Ascending aorta (tissue), 2 donors: Measurements from ENCODE around the gene BLTP2. TPM values are rescaled to one million over a fixed set of nuclear protein-coding genes. Genes with fewer than 3 reads are reported as not detected.

Experiments used
- DNase-seq, 2 donors: peaks; one replicate each; pipeline ENCODE4 v3.0.0-alpha.2; 2019; ENCODE audit warnings: low spot score in 2 of 2
- H3K27ac ChIP-seq, 2 donors: fragments of 200-600 bp; sonication (generic); one replicate each; pipeline ENCODE4 v1.5.1; 2016 to 2017; ENCODE audit warnings: mild to moderate bottlenecking in 1 of 2
- H3K27me3 ChIP-seq: fragments of 200-600 bp; sonication (generic); one replicate; pipeline ENCODE4 v1.5.1; 2017
- H3K36me3 ChIP-seq, 2 donors: fragments of 200-600 bp; sonication (generic); one replicate each; pipeline ENCODE4 v1.5.1; 2016
- H3K4me1 ChIP-seq, 2 donors: fragments of 200-600 bp; sonication (generic); one replicate each; pipeline ENCODE4 v1.5.1; 2016 to 2017; ENCODE audit warnings: mild to moderate bottlenecking in 1 of 2
- H3K4me3 ChIP-seq, 2 donors: fragments of 200-600 bp; sonication (generic); one replicate each; pipeline ENCODE4 v1.5.1; 2016 to 2017; ENCODE audit warnings: mild to moderate bottlenecking in 1 of 2
- H3K9me3 ChIP-seq, 2 donors: fragments of 200-600 bp; sonication (generic); one replicate each; pipeline ENCODE4 v1.5.1; 2016
- intact Hi-C: fragments of 100-400 bp; cut with DNase I; formaldehyde crosslinking; loops from one replicate; pipeline ENCODE4 v1.15.1; 2023
- total RNA-seq: library from RNA; depleted of rRNA; stranded (reverse); fragments of >200 nt; gene quantifications from one replicate; pipeline ENCODE4 v1.1.0, GENCODE V29; 2016
- TF ChIP-seq, protein P1 (sequence below), 3 experiments: fragments of 200-600 bp in 2 of 3; fragments of 450-650 bp in 1 of 3; sonication (generic) in 2 of 3; IDR thresholded peaks; one replicate each; pipeline ENCODE4 v1.5.1; 2016 to 2019; ENCODE audit warnings: antibody characterized with exemption in 3 of 3, mild to moderate bottlenecking in 1 of 3, moderate library complexity in 1 of 3

The BLTP2 gene
- total RNA-seq, 1 donor from 2014 or later, result 104 TPM

DNA sequence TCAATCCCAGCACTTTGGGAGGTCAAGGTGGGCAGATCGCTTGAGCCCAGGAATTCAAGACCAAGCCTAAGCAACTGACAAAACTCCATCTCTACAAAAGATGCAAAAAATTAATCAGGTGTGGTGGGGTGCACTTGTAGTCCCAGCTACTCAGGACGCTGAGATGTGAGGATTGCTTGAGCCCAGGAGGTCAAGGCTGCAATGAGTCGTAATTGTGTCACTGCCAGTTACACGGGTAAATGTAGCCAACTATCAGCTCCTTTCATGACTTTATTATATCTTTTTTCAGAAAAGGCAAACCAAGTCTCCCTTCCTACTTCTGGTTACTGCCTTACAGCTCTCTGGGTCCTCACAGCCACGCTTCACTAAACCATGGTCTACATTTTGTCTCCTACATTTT lies 12.8 kb upstream of the BLTP2 start:
- Histone ChIP-seq H3K4me1 (peaks cover 4 to 10% of the 10 kb centered on the region in 2 donors), H3K27me3 (no peaks in the 10 kb centered on the region), H3K36me3 (peaks cover 26 to 37% of the 10 kb centered on the region in 2 donors), H3K27ac (no peak overlapping the region), H3K9me3 (no peaks in the 10 kb centered on the region), H3K4me3 (no peak overlapping the region)
- intact Hi-C loops, result no loop called here
- TF ChIP-seq, protein P1, sequence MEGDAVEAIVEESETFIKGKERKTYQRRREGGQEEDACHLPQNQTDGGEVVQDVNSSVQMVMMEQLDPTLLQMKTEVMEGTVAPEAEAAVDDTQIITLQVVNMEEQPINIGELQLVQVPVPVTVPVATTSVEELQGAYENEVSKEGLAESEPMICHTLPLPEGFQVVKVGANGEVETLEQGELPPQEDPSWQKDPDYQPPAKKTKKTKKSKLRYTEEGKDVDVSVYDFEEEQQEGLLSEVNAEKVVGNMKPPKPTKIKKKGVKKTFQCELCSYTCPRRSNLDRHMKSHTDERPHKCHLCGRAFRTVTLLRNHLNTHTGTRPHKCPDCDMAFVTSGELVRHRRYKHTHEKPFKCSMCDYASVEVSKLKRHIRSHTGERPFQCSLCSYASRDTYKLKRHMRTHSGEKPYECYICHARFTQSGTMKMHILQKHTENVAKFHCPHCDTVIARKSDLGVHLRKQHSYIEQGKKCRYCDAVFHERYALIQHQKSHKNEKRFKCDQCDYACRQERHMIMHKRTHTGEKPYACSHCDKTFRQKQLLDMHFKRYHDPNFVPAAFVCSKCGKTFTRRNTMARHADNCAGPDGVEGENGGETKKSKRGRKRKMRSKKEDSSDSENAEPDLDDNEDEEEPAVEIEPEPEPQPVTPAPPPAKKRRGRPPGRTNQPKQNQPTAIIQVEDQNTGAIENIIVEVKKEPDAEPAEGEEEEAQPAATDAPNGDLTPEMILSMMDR (IDR thresholded peaks at IDR 0.05), result no peak
- DNase-seq, result no peak

GRCh38 chr17:28655160-28655559 lies 10.2 kb upstream of the BLTP2 start:
- H3K27me3 ChIP-seq, result no peaks in the 10 kb centered on the region
- H3K36me3 ChIP-seq, result peaks cover 45 to 47% of the 10 kb centered on the region in 2 donors
- TF ChIP-seq, protein P1 (IDR thresholded peaks at IDR 0.05), result no peak
- no peak for DNase-seq
- H3K4me3 ChIP-seq, result no peak overlapping the region
- H3K4me1 ChIP-seq, result no peaks in the 10 kb centered on the region
- H3K9me3 ChIP-seq, result no peaks in the 10 kb centered on the region
- intact Hi-C loops, result no loop called here
- no peak overlapping the region for H3K27ac ChIP-seq

GRCh38 chr17:28648698-28649097 lies 3.7 kb upstream of the BLTP2 start:
- Histone ChIP-seq H3K36me3 (peaks cover 21 to 25% of the 10 kb centered on the region in 2 donors), H3K4me1 (peaks cover 5 to 17% of the 10 kb centered on the region in 2 donors), H3K27me3 (no peaks in the 10 kb centered on the region), H3K4me3 (no peak overlapping the region), H3K27ac (no peak overlapping the region), H3K9me3 (no peaks in the 10 kb centered on the region)
- DNase-seq, result no peak
- TF ChIP-seq, protein P1 (IDR thresholded peaks at IDR 0.05), result no peak
- intact Hi-C loops, result loop anchor here (5.0 kb wide), 2 partner anchors 304 to 311 kb away; partner anchors contain the start of genes IFT20, PHF12 and TNFAIP1

DNA sequence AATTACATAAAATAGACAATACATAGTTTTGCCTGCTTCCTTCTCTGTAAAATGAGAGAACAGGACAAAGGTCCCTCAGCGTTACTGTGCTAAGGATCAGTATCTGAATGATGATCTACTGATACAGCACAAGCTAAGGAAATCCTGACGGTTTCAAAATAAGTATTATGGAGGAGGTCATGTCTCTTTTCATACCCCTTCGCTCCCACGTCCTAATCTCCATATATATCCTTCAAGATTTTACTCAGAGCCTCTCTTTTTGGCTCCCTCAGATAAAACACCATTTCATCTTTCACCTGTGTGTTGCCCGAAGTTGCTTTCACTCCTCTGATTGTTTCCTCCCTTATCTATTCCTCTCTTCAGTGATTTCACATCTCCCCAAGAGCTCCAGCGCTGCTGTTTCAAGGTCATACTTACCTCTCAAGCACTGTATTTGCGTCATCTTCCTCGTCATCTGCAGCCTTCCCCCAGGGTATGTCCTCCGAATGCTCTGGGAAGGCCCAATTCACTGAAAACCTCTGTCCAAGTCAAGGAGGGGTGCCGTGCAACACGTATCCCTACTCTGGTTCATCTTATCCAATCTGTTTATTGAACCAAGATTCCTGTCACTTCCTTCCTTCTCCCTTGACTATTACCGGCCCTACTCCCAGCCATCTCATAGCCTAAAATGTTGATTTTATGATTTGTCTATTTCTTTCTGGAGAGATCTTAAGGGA lies 1.2 kb upstream of the BLTP2 start:
- Histone ChIP-seq H3K4me3 (peak overlapping the region; percentile 91 to 95), H3K27me3 (no peaks in the 10 kb centered on the region), H3K27ac (peak overlapping the region; percentile 93 to 94), H3K36me3 (peaks cover 17 to 30% of the 10 kb centered on the region in 2 donors), H3K9me3 (no peaks in the 10 kb centered on the region), H3K4me1 (peaks cover 5 to 27% of the 10 kb centered on the region in 2 donors)
- TF ChIP-seq, protein P1 (IDR thresholded peaks at IDR 0.05), result no peak
- intact Hi-C loops, result loop anchor here (5.0 kb wide), 2 partner anchors 306 to 309 kb away; partner anchors contain the start of genes IFT20, PHF12 and TNFAIP1
- no peak for DNase-seq

DNA sequence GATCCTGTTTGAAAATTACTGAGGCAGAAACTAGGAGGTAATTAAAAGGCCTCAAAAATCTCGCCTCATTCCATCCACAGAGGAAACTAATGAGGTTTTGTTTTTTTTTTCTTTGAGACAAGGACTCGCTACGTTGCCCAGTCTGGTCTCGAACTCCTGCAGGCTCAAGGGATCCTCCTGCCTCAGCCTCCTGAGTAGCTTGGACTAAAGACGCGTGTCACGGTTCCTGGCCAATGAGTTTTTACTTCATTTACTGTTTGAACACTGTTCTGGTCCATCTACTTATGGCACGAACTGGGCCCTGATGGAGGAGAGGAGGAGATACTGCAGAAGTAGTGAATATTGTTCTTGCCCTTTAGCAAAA lies 600 bp upstream of the BLTP2 start:
- Histone ChIP-seq H3K9me3 (no peaks in the 10 kb centered on the region), H3K4me3 (peak overlapping the region; percentile 91 to 95), H3K27me3 (no peaks in the 10 kb centered on the region), H3K4me1 (peaks cover 5 to 27% of the 10 kb centered on the region in 2 donors), H3K36me3 (peaks cover 12 to 32% of the 10 kb centered on the region in 2 donors), H3K27ac (peak overlapping the region; percentile 93 to 94)
- intact Hi-C loops, result loop anchor here (2.0 to 5.0 kb wide), 4 partner anchors 69 to 308 kb away; partner anchors contain the start of genes ALDOC, IFT20, PHF12 and RPL23A
- TF ChIP-seq, protein P1 (IDR thresholded peaks at IDR 0.05), result no peak
- DNase-seq, result no peak
